ENCODE results near the gene HSPA2.

GRCh38 chr14:64591809-64592208 lies 51.3 kb downstream of the HSPA2 start:
- no peak for TF ChIP-seq TP53 (CRISPR knock-in tag; IDR thresholded peaks at IDR 0.05)
- no peak for TF ChIP-seq CTCF (IDR thresholded peaks at IDR 0.05)
- no peak for TF ChIP-seq TCF7 (CRISPR knock-in tag; IDR thresholded peaks at IDR 0.05; ENCODE audit: low read depth)
- TF ChIP-seq E2F5 (CRISPR knock-in tag; IDR thresholded peaks at IDR 0.05), result no peak
- no peak for TF ChIP-seq ETV6 (CRISPR knock-in tag; IDR thresholded peaks at IDR 0.05)
- no peak for TF ChIP-seq CREM (CRISPR knock-in tag; IDR thresholded peaks at IDR 0.05)
- TF ChIP-seq OVOL2 (CRISPR knock-in tag; IDR thresholded peaks at IDR 0.05; ENCODE audit: borderline replicate concordance), result no peak
- no peak for TF ChIP-seq ZNF416 (CRISPR knock-in tag; IDR thresholded peaks at IDR 0.05)
- no peak for TF ChIP-seq ATF2 (CRISPR knock-in tag; IDR thresholded peaks at IDR 0.05; ENCODE audit: borderline replicate concordance, low read depth)
- TF ChIP-seq AR (CRISPR knock-in tag; IDR thresholded peaks at IDR 0.05), result no peak
- TF ChIP-seq GABPB1 (CRISPR knock-in tag; IDR thresholded peaks at IDR 0.05), result no peak
- TF ChIP-seq E2F4 (CRISPR knock-in tag; IDR thresholded peaks at IDR 0.05; ENCODE audit: borderline replicate concordance, low read depth), result no peak
- no peak for TF ChIP-seq ARID4B (CRISPR knock-in tag; IDR thresholded peaks at IDR 0.05; ENCODE audit: borderline replicate concordance)
